ENCODE results near the gene XPO5. TPM values are rescaled to one million over a fixed set of nuclear protein-coding genes. Genes with fewer than 3 reads are reported as not detected.

Gene XPO5
- total and polyA plus RNA-seq, 9 of the 15 experiments (the other 6 are each of a cell fraction or from before 2014, with no cell fraction given): 36.0 to 170 (median 99.1) TPM

GRCh38 chr6:43570876-43571441 is 4.9 kb downstream of the XPO5 start (continued):
- TF ChIP-seq NCOR1 (IDR thresholded peaks at IDR 0.05) (no peak), CBX5 (IDR thresholded peaks at IDR 0.05; ENCODE audit: borderline replicate concordance, low read depth) (no peak), RBM15 (IDR thresholded peaks at IDR 0.05; ENCODE audit: insufficient read depth, low read length) (no peak), ZKSCAN3 (CRISPR knock-in tag; IDR thresholded peaks at IDR 0.05) (no peak), NKRF (IDR thresholded peaks at IDR 0.05; ENCODE audit: borderline replicate concordance) (no peak), KAT2B (IDR thresholded peaks at IDR 0.05; ENCODE audit: low read depth, low read length) (no peak), SMAD4 (CRISPR knock-in tag; conservative IDR thresholded peaks at IDR 0.05) (peak; percentile 94), HBP1 (CRISPR knock-in tag; IDR thresholded peaks at IDR 0.05) (no peak), RBM17 (IDR thresholded peaks at IDR 0.05; ENCODE audit: borderline replicate concordance, low read depth, low read length) (no peak), TEAD1 (CRISPR knock-in tag; IDR thresholded peaks at IDR 0.05) (peak; percentile 54 to 64; a peak in 1 of 4 replicates), CHD7 (IDR thresholded peaks at IDR 0.05; ENCODE audit: low read depth, low read length) (no peak)
